Right lobe of liver (tissue), 4 donors: ENCODE results near the gene C19orf85.

Experiments used
- CTCF ChIP-seq, 4 donors: fragments of 200-600 bp in 3 of 4; fragments of 450-650 bp in 1 of 4; IDR thresholded peaks; one replicate each; pipeline versions ENCODE4 v1.5.1 to v1.8.0; 2016 to 2022; ENCODE audit warnings: antibody characterized with exemption in 4 of 4, mild to moderate bottlenecking in 2 of 4
- POLR2A ChIP-seq: fragments of 450-650 bp; IDR thresholded peaks from one replicate; pipeline ENCODE4 v1.6.1; 2017; ENCODE audit warnings: antibody characterized with exemption, mild to moderate bottlenecking
- donor health status: DM: no; HTN: no; CAD: no.
- donor health status: DM: no; HTN: no; CAD: no.
- donor health status: DM: no; HTN: yes; CAD: no.

GRCh38 chr19:55477905-55478304 lies 13.4 kb upstream of the C19orf85 start:
- TF ChIP-seq CTCF (IDR thresholded peaks at IDR 0.05), result no peak
- no peak for TF ChIP-seq POLR2A
